H1 (cell line): Measurements from ENCODE around the gene SCG3. TPM values are rescaled to one million over a fixed set of nuclear protein-coding genes. Genes with fewer than 3 reads are reported as not detected.

Source experiments
- CTCF ChIA-PET: fragments of 300-600 bp; sonication (Branson Sonifier 250); formaldehyde crosslinking; loops from one replicate; lab custom pipeline; 2021; ENCODE audit not compliant: partially characterized antibody; lab: Charles Lee
- POLR2A ChIA-PET: fragments of 300-600 bp; sonication (Branson Sonifier 250); formaldehyde crosslinking; loops from one replicate; lab custom pipeline; 2021; ENCODE audit warnings: inconsistent platforms; ENCODE audit not compliant: partially characterized antibody; lab: Charles Lee
- DNase-seq, 2 experiments: peaks; one replicate each; pipeline versions ENCODE4 v3.0.0 to v3.0.0-alpha.2; 2010 to 2022; ENCODE audit warnings: low spot score in 2 of 2, low read depth in 1 of 2, mixed read lengths in 1 of 2
- FAIRE-seq: peaks from 2 replicates; lab custom pipeline; 2011; peaks lifted over from hg19 to GRCh38; lab: Jason Lieb, UNC
- H2AFZ ChIP-seq: 2 replicates; pipeline ENCODE4 v1.8.1; 2012; ENCODE audit warnings: low read length, inconsistent platforms
- H2AK5ac ChIP-seq: 2 replicates; pipeline ENCODE4 v1.6.1; 2013; ENCODE audit warnings: low read depth, low read length
- H2BK120ac ChIP-seq: replicated peaks from 2 replicates; pipeline ENCODE3; 2013; ENCODE audit warnings: low read depth, low read length, inconsistent platforms
- H2BK12ac ChIP-seq: 2 replicates; pipeline ENCODE4 v1.6.1; 2013; ENCODE audit warnings: low read depth, low read length
- H2BK15ac ChIP-seq: 2 replicates; pipeline ENCODE4 v1.6.1; 2013; ENCODE audit warnings: low read length
- H2BK20ac ChIP-seq: 2 replicates; pipeline ENCODE4 v1.6.1; 2013; ENCODE audit warnings: low read length
- H2BK5ac ChIP-seq: 2 replicates; pipeline ENCODE4 v1.6.1; 2013; ENCODE audit warnings: low read depth, low read length
- H3K14ac ChIP-seq: 2 replicates; pipeline ENCODE4 v1.6.1; 2013; ENCODE audit warnings: inconsistent platforms; ENCODE audit not compliant: insufficient read length
- H3K18ac ChIP-seq: 2 replicates; pipeline ENCODE4 v1.6.1; 2013; ENCODE audit warnings: low read length; ENCODE audit errors: extremely low read depth
- H3K23ac ChIP-seq: 2 replicates; pipeline ENCODE4 v1.6.1; 2013; ENCODE audit warnings: inconsistent platforms; ENCODE audit not compliant: insufficient read length
- H3K23me2 ChIP-seq: 2 replicates; pipeline ENCODE4 v1.6.1; 2013; ENCODE audit warnings: low read depth, low read length
- H3K27ac ChIP-seq: 2 replicates; pipeline ENCODE4 v1.6.1; 2011; ENCODE audit warnings: low read depth, low read length, inconsistent platforms
- H3K27me3 ChIP-seq, 4 experiments: replicated peaks in 1 of 4; 1 replicate in 1 of 4; 2 replicates in 3 of 4; pipeline versions ENCODE4 v1.6.1 to v1.8.1; 2011 to 2013; ENCODE audit warnings: low read length in 3 of 4, mild to moderate bottlenecking in 3 of 4, inconsistent platforms in 2 of 4, mixed read lengths in 2 of 4, moderate library complexity in 1 of 4; ENCODE audit not compliant: control insufficient read depth in 3 of 4, insufficient read depth in 3 of 4; ENCODE audit errors: extremely low read depth in 1 of 4
- H3K36me3 ChIP-seq, 4 experiments: 2 replicates each; pipeline versions ENCODE4 v1.6.1 to v1.8.1; 2011 to 2013; ENCODE audit warnings: mild to moderate bottlenecking in 4 of 4, low read length in 3 of 4, moderate library complexity in 2 of 4, control low read depth in 1 of 4, inconsistent platforms in 1 of 4; ENCODE audit not compliant: insufficient read depth in 4 of 4, control insufficient read depth in 2 of 4
- H3K4ac ChIP-seq: replicated peaks from 2 replicates; pipeline ENCODE3; 2013; ENCODE audit warnings: low read length, low read depth, mixed read lengths, inconsistent platforms; ENCODE audit not compliant: insufficient read length
- H3K4me1 ChIP-seq, 4 experiments: replicated peaks in 1 of 4; 1 replicate in 1 of 4; 2 replicates in 3 of 4; pipeline versions ENCODE4 v1.6.1 to v1.8.1; 2011 to 2013; ENCODE audit warnings: low read length in 3 of 4, inconsistent platforms in 2 of 4, mixed read lengths in 1 of 4; ENCODE audit not compliant: insufficient read depth in 4 of 4, control insufficient read depth in 3 of 4
- H3K4me2 ChIP-seq, 2 experiments: 2 replicates each; pipeline versions ENCODE4 v1.6.1 to v1.8.1; 2011 to 2013; ENCODE audit warnings: low read depth in 2 of 2, low read length in 2 of 2, control low read depth in 1 of 2, inconsistent platforms in 1 of 2, mild to moderate bottlenecking in 1 of 2; ENCODE audit not compliant: insufficient read depth in 1 of 2
- H3K4me3 ChIP-seq, 4 experiments: fragments of 200-600, 300-600 bp in 1 of 4; sonication (generic), shearing (Covaris generic), sonication (Bioruptor Twin) in 1 of 4; 2 replicates each; pipeline versions ENCODE4 v1.5.1 to v1.8.1; 2011 to 2016; ENCODE audit warnings: low read length in 4 of 4, low read depth in 3 of 4, control low read depth in 2 of 4, inconsistent platforms in 2 of 4, mild to moderate bottlenecking in 2 of 4, mixed read lengths in 1 of 4, moderate library complexity in 1 of 4; ENCODE audit not compliant: insufficient read depth in 2 of 4; ENCODE audit errors: extremely low read depth in 1 of 4
- H3K56ac ChIP-seq: replicated peaks from 2 replicates; pipeline ENCODE3; 2013; ENCODE audit warnings: low read depth, mild to moderate bottlenecking, mixed read lengths, low read length, inconsistent platforms; ENCODE audit not compliant: insufficient read length
- H3K79me1 ChIP-seq: 2 replicates; pipeline ENCODE4 v1.6.1; 2013; ENCODE audit warnings: low read depth, low read length, control low read depth
- H3K79me2 ChIP-seq, 2 experiments: 2 replicates each; pipeline versions ENCODE4 v1.6.1 to v1.8.1; 2012 to 2013; ENCODE audit warnings: low read length in 2 of 2, mild to moderate bottlenecking in 2 of 2, inconsistent platforms in 1 of 2; ENCODE audit not compliant: insufficient read depth in 2 of 2, control insufficient read depth in 1 of 2
- H3K9ac ChIP-seq, 4 experiments: replicated peaks in 1 of 4; 1 replicate in 1 of 4; 2 replicates in 3 of 4; pipeline versions ENCODE4 v1.6.1 to v1.8.1; 2011 to 2013; ENCODE audit warnings: low read depth in 3 of 4, low read length in 3 of 4, control low read depth in 2 of 4, mild to moderate bottlenecking in 2 of 4, moderate library complexity in 2 of 4, inconsistent platforms in 1 of 4; ENCODE audit errors: extremely low read depth in 1 of 4
- H3K9me3 ChIP-seq, 2 experiments: 2 replicates each; pipeline versions ENCODE4 v1.6.1 to v1.8.1; 2012 to 2013; ENCODE audit warnings: mild to moderate bottlenecking in 2 of 2, moderate library complexity in 2 of 2, control low read depth in 1 of 2, inconsistent platforms in 1 of 2, low read depth in 1 of 2, low read length in 1 of 2, mixed read lengths in 1 of 2; ENCODE audit not compliant: insufficient read depth in 2 of 2
- H4K20me1 ChIP-seq, 2 experiments: replicated peaks in 1 of 2; 2 replicates each; pipeline versions ENCODE3 to v1.8.1; 2011 to 2013; ENCODE audit warnings: inconsistent platforms in 2 of 2, low read length in 2 of 2, mild to moderate bottlenecking in 1 of 2; ENCODE audit not compliant: insufficient read depth in 2 of 2, control insufficient read depth in 1 of 2
- H4K5ac ChIP-seq: 2 replicates; pipeline ENCODE4 v1.6.1; 2013; ENCODE audit warnings: low read length, low read depth, mixed read lengths, inconsistent platforms; ENCODE audit not compliant: insufficient read length
- H4K8ac ChIP-seq: 2 replicates; pipeline ENCODE4 v1.8.0; 2013; ENCODE audit warnings: mild to moderate bottlenecking, moderate library complexity, low read length, inconsistent platforms; ENCODE audit not compliant: insufficient read depth; ENCODE audit errors: extremely low read depth
- H4K91ac ChIP-seq: replicated peaks from 2 replicates; pipeline ENCODE3; 2013; ENCODE audit warnings: low read length, mixed read lengths, inconsistent platforms; ENCODE audit not compliant: insufficient read length
- CHD2 ChIP-seq: IDR thresholded peaks from 2 replicates; pipeline ENCODE4 v1.6.1; 2012; ENCODE audit warnings: low read length, improper control_type of control experiment
- E2F6 ChIP-seq: IDR thresholded peaks from 2 replicates; pipeline ENCODE4 v1.6.1; 2012; ENCODE audit warnings: inconsistent platforms
- NRF1 ChIP-seq: IDR thresholded peaks from 2 replicates; pipeline ENCODE4 v1.6.1; 2011; ENCODE audit warnings: mild to moderate bottlenecking, low read depth, low read length, improper control_type of control experiment
- POLR2AphosphoS5 ChIP-seq: IDR thresholded peaks from 2 replicates; pipeline ENCODE4 v1.6.1; 2011; ENCODE audit warnings: low read depth, low read length
- POU5F1 ChIP-seq: IDR thresholded peaks from 2 replicates; pipeline ENCODE4 v1.6.1; 2011; ENCODE audit warnings: low read depth, mild to moderate bottlenecking, low read length, moderate library complexity
- SP2 ChIP-seq: IDR thresholded peaks from 2 replicates; pipeline ENCODE4 v1.6.1; 2012; ENCODE audit warnings: mild to moderate bottlenecking, low read length, inconsistent platforms
- WGBS, 2 experiments: shearing (Covaris generic) in 1 of 2; methylation state at CpG; one replicate each; pipeline versions ENCODE4 v1.1.6 to v1.1.7; 2013 to 2015; ENCODE audit warnings: low lambda C conversion rate in 2 of 2, mixed read lengths in 2 of 2, inconsistent platforms in 1 of 2, low coverage in 1 of 2, missing lambda C conversion rate in 1 of 2; ENCODE audit not compliant: insufficient replicate concordance in 2 of 2, insufficient coverage in 1 of 2, insufficient read length in 1 of 2; ENCODE audit errors: extremely low coverage in 1 of 2, missing lambda C conversion rate in 1 of 2; 5-methylcytosine and 5-hydroxymethylcytosine counted together
- polyA plus RNA-seq, 7 experiments: library from polyadenylated mRNA; depleted of rRNA in 3 of 7; stranded (reverse) in 5 of 7; unstranded in 2 of 7; fragments of >200 nt in 5 of 7; fragments of 200-250 nt in 2 of 7; gene quantifications; 1 replicate in 5 of 7; 2 replicates in 1 of 7; 4 replicates in 1 of 7; pipeline versions ENCODE4 v1.2.1 to v1.2.3, GENCODE V29; 2011 to 2013; ENCODE audit warnings: missing spikeins in 2 of 7, mixed read lengths in 2 of 7
- total RNA-seq: library from RNA; stranded (reverse); fragmentation: NEBNext Ultra II Directional; extraction: Animal tissue kit (Norgen Biotek cat#: 25700); gene quantifications from 2 replicates; pipeline ENCODE4 v1.2.1, GENCODE V29; 2021

SCG3 gene
- total and polyA plus RNA-seq, 2 of the 8 experiments (the other 6 are each of a cell fraction or from before 2014, with no cell fraction given): 5.2 to 45.9 TPM

GRCh38 chr15:51706926-51707608 lies 25.8 kb downstream of the SCG3 start:
- Histone ChIP-seq H4K8ac (no peak overlapping the region), H3K23me2 (no peaks in the 10 kb centered on the region), H2BK12ac (no peak overlapping the region), H3K9ac (no peak overlapping the region), H2BK20ac (no peak overlapping the region), H4K91ac (no peak overlapping the region), H3K14ac (no peak overlapping the region), H3K27me3 (no peaks in the 10 kb centered on the region), H2AK5ac (no peak overlapping the region), H3K18ac (no peak overlapping the region), H2BK120ac (no peak overlapping the region), H3K4me3 (no peak overlapping the region), H3K4ac (no peak overlapping the region), H3K56ac (no peak overlapping the region), H2BK5ac (no peak overlapping the region), H3K27ac (no peak overlapping the region), H3K23ac (no peak overlapping the region), H3K4me2 (no peak overlapping the region), H3K36me3 (peaks cover 0 to 3% (median 0%) of the 10 kb centered on the region in 4 experiments; a peak in 2 of 8 replicates), H4K5ac (no peak overlapping the region), H4K20me1 (peaks cover 0 to 2% of the 10 kb centered on the region in 2 experiments), H2BK15ac (no peak overlapping the region), H2AFZ (no peak overlapping the region), H3K79me2 (no peaks in the 10 kb centered on the region), H3K9me3 (no peaks in the 10 kb centered on the region), H3K4me1 (no peaks in the 10 kb centered on the region), H3K79me1 (no peaks in the 10 kb centered on the region)
- no peak for DNase-seq
- CTCF ChIA-PET: interaction anchor here (0.6 to 2.2 kb wide), 5 partner anchors 9 to 457 kb away, joined by 3 to 6 read pairs (median 5); no protein-coding TSS in a partner anchor
- WGBS, 2 experiments: 92% methylated on average over 2 of the region's 2 CpGs; no CpG with 5 or more reads in 1 of the 2 experiments
- no peak for FAIRE-seq
- POLR2A ChIA-PET: no interaction called here
- TF ChIP-seq POU5F1 (no peak), SP2 (no peak), POLR2AphosphoS5 (no peak), E2F6 (no peak), CHD2 (no peak), NRF1 (no peak)
